HG03064 (cell line): ENCODE results near the gene LRRN1.

ENCODE experiments used
- ATAC-seq: cut with Tn5 transposase; IDR thresholded peaks from one replicate; pipeline ENCODE4 v1.9.1; 2021; ENCODE audit warnings: low read depth; ENCODE audit not compliant: unreplicated experiment

LRRN1 gene

DNA sequence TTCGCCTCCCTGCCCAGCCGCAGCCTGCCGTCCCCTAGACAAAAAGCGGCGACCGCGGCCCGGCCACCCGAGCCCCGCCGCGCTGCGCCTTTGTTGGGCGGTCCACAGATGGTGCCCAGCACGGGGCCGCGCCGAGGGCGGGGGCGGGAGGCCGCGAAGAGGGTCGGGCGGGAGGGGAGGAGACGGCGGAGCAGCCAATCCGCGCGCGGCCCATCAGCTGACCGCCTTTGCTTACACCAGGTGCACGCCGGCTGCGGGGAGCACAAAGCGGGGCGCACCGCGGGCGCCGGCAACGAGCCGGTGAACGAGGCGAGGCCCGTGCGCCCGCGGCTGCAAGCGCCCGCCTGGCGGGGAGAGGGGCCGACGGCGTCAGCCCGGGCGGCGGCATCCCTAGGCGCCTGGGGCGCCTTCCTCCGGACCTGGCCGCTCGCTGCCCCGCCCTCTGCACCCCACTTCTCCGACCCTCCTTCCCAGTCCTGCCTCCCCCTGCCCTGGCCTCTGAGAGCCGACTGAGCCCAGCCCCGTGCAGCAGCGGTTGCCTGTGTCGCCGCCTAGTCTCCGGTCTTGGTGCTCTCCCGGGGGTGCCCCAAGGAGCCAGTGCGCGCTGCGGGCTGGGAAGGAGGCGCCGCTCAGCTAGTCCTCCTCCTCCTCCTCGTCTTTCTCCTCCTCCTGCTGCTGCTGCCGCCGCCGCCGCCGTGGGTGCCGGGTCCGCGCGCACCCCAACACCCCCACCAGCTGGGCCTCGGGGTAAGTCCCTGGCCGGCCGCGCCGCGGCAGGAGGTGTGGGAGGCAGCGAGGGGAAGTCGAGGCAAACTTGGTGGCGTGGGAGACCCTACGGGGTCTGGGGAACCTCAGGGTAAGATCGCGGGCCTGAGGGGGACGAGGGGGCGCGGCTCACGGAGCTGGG, at the start of gene LRRN1:
TSS of gene LRRN1 (plus strand) at position 259 of the 907 bp plus-strand sequence. CDS start 45,211 bp downstream, outside the sequence.
- ATAC-seq: no peak

GRCh38 chr3:3753416-3753815, 45.8 kb upstream of the LRRN1 start:
- ATAC-seq: no peak

- no peak for ATAC-seq
These were observed 33.6 kb upstream of the LRRN1 start for GRCh38 chr3:3765661-3766060.

DNA sequence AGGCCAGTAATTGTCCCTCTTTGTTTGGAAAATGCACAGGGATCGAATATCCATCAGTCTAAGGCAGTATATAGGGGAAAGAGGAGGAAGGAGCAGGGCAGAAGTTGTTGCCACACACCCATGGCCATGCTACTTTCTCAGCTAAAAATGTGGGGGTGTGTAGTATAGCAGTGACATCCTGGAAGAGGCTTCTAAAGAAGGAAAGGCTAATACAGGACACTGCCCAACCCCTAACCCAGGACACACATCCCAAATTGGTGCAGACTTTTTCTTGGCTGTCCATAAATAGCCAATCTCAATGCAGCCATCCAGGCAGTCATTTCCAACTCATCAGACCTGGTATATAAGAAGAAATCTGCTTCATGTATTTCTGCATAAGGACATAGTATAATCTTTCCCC, 33.1 kb upstream of the LRRN1 start:
- no peak for ATAC-seq

GRCh38 chr3:3771094-3771493, 28.1 kb upstream of the LRRN1 start:
- ATAC-seq: no peak

GRCh38 chr3:3771567-3771966, 27.7 kb upstream of the LRRN1 start:
- ATAC-seq: no peak

DNA sequence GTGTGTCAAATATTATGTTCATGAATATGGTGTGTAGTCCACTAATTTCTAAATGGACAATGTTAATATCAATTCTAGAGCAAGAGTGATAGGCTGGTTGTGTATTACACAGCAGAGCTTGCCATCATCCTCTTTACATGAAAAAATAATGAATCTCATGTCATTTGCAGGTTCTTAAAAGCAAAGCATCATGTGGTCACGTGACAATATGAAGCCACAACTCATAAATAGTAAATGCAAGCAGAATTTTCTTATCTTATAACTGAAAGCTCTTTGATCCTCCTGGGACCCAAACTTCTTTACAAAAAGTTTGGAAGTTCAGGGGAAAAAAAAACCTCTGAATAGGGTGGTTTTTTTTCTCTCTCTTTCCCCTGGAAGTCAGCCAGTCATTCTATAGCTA, 26.9 kb upstream of the LRRN1 start:
- ATAC-seq: no peak

GRCh38 chr3:3772920-3773319, 26.3 kb upstream of the LRRN1 start:
- no peak for ATAC-seq

GRCh38 chr3:3776607-3777006, 22.6 kb upstream of the LRRN1 start:
- no peak for ATAC-seq

DNA sequence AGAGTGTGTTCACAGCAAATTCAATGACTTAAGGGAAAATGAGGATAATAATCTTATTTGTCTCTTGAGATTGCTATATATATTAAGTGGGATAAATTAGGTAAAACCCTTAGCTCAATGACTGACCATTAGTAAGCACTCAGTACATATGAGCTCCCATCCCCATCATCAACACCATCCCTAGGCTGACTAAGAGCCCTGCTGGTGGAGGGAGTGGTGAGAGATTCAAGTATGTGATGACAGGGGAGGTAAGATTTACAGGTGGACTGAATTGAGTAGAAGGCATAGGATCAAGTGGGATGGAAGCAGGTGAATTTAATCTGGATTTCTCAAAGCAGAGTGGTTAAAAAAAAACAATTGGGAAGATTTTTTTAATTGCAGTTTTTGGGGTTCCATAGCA, 21.0 kb upstream of the LRRN1 start:
- ATAC-seq: no peak

- ATAC-seq: no peak
These were observed 20.5 kb upstream of the LRRN1 start for GRCh38 chr3:3778641-3779270.

GRCh38 chr3:3782457-3782856, 16.8 kb upstream of the LRRN1 start:
- no peak for ATAC-seq

GRCh38 chr3:3783210-3783609, 16.0 kb upstream of the LRRN1 start:
- no peak for ATAC-seq

GRCh38 chr3:3783696-3784095, 15.5 kb upstream of the LRRN1 start:
- no peak for ATAC-seq

DNA sequence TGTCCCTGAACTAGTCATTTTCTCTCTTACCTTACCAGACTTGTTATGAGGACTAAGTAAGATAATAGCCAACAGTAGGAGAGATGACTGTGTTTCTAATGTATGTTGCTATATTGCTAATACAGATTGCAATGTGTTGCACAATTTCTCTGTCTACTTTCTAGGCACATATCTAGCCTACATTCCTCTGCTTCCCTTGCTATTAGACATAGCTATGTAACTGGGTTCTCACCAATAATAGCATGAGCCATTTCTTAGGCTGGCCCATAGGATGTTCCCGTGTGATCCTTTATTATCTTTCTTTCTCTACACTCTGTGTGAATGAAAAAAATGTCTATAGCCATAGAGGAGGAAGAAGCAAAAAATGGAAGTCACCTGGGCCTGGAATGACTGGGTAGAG, 6.8 kb upstream of the LRRN1 start:
- ATAC-seq: no peak

DNA sequence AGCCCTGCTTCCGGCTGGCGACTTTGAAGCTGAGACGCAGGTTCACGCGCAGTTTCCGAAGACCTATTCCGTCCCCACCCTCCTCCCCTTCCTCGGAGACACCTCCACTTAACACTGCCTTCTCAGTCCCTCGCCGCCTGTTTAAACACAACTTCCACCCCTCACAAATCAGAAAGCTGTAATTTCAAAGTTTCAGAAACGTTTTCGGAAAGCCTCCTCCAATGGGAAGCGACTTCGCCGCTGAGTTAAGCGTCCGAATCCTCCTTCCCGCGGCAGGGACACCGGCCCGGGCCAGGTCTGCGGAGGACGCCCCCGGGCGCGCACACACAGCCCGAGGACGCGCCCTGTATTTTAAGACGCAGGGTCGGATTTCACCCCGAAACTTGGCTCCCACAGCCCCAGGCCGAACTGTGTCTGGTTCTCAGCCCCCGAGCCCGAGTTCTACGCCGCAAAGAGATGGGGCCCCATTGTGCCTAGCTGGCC, 559 bp upstream of the LRRN1 start:
- no peak for ATAC-seq

GRCh38 chr3:3800080-3800455, 837 bp downstream of the LRRN1 start:
- no peak for ATAC-seq

DNA sequence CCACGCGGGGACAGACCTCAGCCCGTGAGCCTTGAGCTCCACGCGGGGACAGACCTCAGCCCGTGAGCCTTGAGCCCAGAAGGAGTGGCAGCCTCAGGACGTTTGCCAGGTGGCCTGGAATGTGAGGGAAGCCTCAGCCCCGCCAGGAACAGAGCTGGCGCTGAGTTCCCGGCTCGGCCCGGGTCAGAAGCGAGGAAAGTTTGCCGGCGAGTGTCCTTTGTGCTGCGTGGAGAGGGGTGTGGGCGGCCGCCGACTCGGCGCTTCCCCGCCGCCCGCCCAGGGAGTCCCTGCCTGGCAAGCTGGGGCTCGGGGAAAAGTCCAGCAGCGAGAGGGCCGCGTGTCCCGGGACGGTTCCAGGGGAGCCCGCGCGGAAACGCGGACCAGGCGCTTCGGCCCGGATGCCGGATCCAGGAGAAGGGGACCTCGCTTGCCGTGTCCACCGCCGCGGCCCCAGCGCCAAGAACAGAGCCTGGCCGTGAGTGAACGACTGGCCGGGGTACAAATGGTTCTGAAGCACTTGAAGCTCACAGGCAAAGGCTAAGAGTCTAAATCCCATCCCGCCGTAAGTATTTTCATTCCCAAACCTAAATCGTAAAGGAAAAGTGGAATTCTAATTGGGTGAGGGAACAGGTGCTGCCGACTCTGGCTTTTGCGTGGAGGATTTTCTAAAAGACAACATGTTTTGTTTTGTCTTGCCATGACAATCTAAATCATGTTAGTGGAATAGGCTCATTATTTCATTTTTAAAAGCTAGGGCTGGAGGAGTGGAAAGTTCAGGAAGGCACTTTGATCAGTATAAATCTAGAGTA, 1.7 kb downstream of the LRRN1 start:
- ATAC-seq: no peak

GRCh38 chr3:3801494-3801841, 2.2 kb downstream of the LRRN1 start:
- ATAC-seq: no peak

DNA sequence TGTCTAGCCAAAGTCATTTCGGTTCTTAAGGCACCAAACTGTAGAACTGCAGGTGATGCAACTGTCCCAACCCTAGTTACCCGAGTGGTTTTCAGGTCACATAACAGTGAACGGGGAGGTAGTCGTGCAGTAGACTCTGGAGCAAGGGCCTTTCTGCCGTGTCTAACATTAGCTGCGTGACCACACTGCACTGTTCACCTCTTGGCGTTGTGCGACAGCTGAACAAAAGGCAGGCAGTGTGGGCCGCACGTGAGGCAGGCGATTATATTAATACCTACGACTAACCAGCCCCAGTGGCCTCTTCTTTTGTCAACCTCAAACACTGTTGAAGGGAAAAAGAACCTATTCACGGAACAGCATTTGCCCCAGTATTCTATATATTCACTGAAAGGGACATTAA, 2.8 kb downstream of the LRRN1 start:
- ATAC-seq: no peak

GRCh38 chr3:3804560-3804959, 5.3 kb downstream of the LRRN1 start:
- ATAC-seq: no peak
